Peyer's patch (tissue), 4 donors: ENCODE data around the gene MYBPC3. TPM values are rescaled to one million over a fixed set of nuclear protein-coding genes. Genes with fewer than 3 reads are reported as not detected.
A peak's percentile ranks its signal among the peaks of the same experiment; 100 is the strongest.

ENCODE experiments used
- DNase-seq, 3 donors: peaks; one replicate each; pipeline ENCODE4 v3.0.0-alpha.2; 2017 to 2019
- H3K27ac ChIP-seq, 4 donors: fragments of 200-600 bp; sonication (generic); one replicate each; pipeline ENCODE4 v1.5.1; 2016 to 2019
- H3K27me3 ChIP-seq, 2 donors: fragments of 200-600 bp; sonication (generic); one replicate each; pipeline ENCODE4 v1.5.1; 2019
- H3K36me3 ChIP-seq, 3 donors: fragments of 200-600 bp; sonication (generic); one replicate each; pipeline ENCODE4 v1.5.1; 2016 to 2019
- H3K4me1 ChIP-seq, 4 donors: fragments of 200-600 bp; sonication (generic); one replicate each; pipeline ENCODE4 v1.5.1; 2016 to 2019
- H3K4me3 ChIP-seq, 4 donors: fragments of 200-600 bp; sonication (generic); 1 replicate in 3 of 4; 2 replicates in 1 of 4; pipeline ENCODE4 v1.5.1; 2016 to 2019; ENCODE audit warnings: mild to moderate bottlenecking in 1 of 4
- H3K9me3 ChIP-seq, 4 donors: fragments of 200-600 bp; sonication (generic); one replicate each; pipeline ENCODE4 v1.5.1; 2016 to 2019; ENCODE audit warnings: mild to moderate bottlenecking in 1 of 4
- POLR2A ChIP-seq, 2 donors: fragments of 450-650 bp; IDR thresholded peaks; one replicate each; pipeline ENCODE4 v1.5.1; 2017; ENCODE audit warnings: antibody characterized with exemption in 2 of 2, mild to moderate bottlenecking in 2 of 2, moderate library complexity in 2 of 2
- total RNA-seq, 4 donors: library from RNA; depleted of rRNA; stranded (reverse); fragments of >200 nt; gene quantifications; one replicate each; pipeline ENCODE4 v1.1.0, GENCODE V29; 2016
- TF ChIP-seq, protein P1 (sequence below), 6 experiments: fragments of 450-650 bp in 4 of 6; fragments of 200-600 bp in 2 of 6; sonication (generic) in 1 of 6; IDR thresholded peaks; one replicate each; pipeline ENCODE4 v1.5.1; 2017 to 2019; ENCODE audit warnings: antibody characterized with exemption in 6 of 6, mild to moderate bottlenecking in 3 of 6, moderate library complexity in 1 of 6

MYBPC3 gene
- total RNA-seq, 4 donors from 2014 or later, result not detected

DNA sequence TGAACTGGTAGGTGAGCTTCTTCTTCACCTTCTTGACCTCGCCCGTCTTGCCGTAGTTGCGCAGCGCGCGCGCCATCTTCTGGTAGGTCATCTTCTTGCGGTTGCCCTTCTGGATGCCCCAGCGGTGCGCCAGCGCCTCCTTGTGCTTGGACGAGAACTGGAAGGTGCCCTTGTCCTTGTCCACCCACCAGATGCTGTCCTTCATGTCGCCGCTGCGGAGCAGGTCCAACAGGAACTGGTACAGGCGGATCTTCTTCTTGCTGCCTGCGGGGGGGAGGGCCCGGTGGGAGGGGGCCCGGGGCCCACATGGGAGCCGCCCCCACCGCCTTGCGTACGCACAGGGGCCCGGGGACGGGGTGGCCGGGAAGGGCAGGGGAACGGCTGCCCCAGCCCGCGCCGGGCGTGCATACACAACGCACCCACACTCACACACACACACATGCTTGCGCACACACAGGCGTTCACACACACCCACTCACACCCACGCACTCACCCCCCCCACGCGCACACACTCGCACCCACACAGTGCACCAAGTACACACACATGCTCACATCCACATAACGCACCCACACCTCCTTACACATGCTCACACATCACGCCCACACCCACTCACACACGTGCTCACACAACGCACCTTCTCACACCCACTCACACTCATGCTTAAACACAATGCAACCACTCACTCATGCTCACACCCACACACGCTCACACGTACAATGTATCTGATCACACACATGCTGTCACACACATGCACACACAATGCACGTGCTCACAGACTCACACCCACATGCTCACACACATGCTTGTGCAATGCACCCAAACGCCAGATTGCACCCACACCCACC lies 3.0 kb upstream of the MYBPC3 start:
- peak overlapping the region in 3 of 4 donors; percentile 30 to 64 (median 58) for H3K4me3 ChIP-seq
- H3K9me3 ChIP-seq, result no peaks in the 10 kb centered on the region

GRCh38 chr11:47354913-47355282 lies 2.4 kb upstream of the MYBPC3 start:
- TF ChIP-seq, protein P1, sequence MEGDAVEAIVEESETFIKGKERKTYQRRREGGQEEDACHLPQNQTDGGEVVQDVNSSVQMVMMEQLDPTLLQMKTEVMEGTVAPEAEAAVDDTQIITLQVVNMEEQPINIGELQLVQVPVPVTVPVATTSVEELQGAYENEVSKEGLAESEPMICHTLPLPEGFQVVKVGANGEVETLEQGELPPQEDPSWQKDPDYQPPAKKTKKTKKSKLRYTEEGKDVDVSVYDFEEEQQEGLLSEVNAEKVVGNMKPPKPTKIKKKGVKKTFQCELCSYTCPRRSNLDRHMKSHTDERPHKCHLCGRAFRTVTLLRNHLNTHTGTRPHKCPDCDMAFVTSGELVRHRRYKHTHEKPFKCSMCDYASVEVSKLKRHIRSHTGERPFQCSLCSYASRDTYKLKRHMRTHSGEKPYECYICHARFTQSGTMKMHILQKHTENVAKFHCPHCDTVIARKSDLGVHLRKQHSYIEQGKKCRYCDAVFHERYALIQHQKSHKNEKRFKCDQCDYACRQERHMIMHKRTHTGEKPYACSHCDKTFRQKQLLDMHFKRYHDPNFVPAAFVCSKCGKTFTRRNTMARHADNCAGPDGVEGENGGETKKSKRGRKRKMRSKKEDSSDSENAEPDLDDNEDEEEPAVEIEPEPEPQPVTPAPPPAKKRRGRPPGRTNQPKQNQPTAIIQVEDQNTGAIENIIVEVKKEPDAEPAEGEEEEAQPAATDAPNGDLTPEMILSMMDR (IDR thresholded peaks at IDR 0.05), result no peak
- TF ChIP-seq POLR2A (IDR thresholded peaks at IDR 0.05), result no peak
- peaks cover 0 to 3% (median 0%) of the 10 kb centered on the region in 4 donors for H3K4me1 ChIP-seq
- no peaks in the 10 kb centered on the region for H3K36me3 ChIP-seq
- peak overlapping the region in 3 of 4 donors; percentile 40 to 58 (median 52) for H3K27ac ChIP-seq
- no peaks in the 10 kb centered on the region for H3K9me3 ChIP-seq
- H3K4me3 ChIP-seq, result peak overlapping the region in 3 of 4 donors; percentile 30 to 64 (median 58)
- no peaks in the 10 kb centered on the region for H3K27me3 ChIP-seq
- DNase-seq, result peak in 1 of 3 donors; percentile 40

More for the DNA sequence above, 3.0 kb upstream of the MYBPC3 start:
- H3K27ac ChIP-seq, result peak overlapping the region in 3 of 4 donors; percentile 40 to 58 (median 52)
- TF ChIP-seq, protein P1 (IDR thresholded peaks at IDR 0.05), result peak in 5 of 6 experiments; percentile 40 to 99 (median 99)
- no peak for TF ChIP-seq POLR2A (IDR thresholded peaks at IDR 0.05)
- peaks cover 0 to 3% (median 0%) of the 10 kb centered on the region in 4 donors for H3K4me1 ChIP-seq
- H3K27me3 ChIP-seq, result no peaks in the 10 kb centered on the region
- no peaks in the 10 kb centered on the region for H3K36me3 ChIP-seq
- peak; percentile 46 to 99 (median 95) for DNase-seq

GRCh38 chr11:47353978-47354774 lies 1.7 kb upstream of the MYBPC3 start:
- Histone ChIP-seq H3K4me3 (no peak overlapping the region), H3K27me3 (no peaks in the 10 kb centered on the region)

GRCh38 chr11:47351156-47352126 lies 1.1 kb downstream of the MYBPC3 start:
- Histone ChIP-seq H3K4me1 (peaks cover 0 to 3% (median 0%) of the 10 kb centered on the region in 4 donors), H3K4me3 (no peak overlapping the region), H3K27me3 (no peaks in the 10 kb centered on the region), H3K36me3 (no peaks in the 10 kb centered on the region), H3K9me3 (no peaks in the 10 kb centered on the region), H3K27ac (no peak overlapping the region)
- DNase-seq, result no peak
- TF ChIP-seq, protein P1 (IDR thresholded peaks at IDR 0.05), result no peak
- no peak for TF ChIP-seq POLR2A (IDR thresholded peaks at IDR 0.05)

More at GRCh38 chr11:47353978-47354774, 1.7 kb upstream of the MYBPC3 start:
- Histone ChIP-seq H3K36me3 (no peaks in the 10 kb centered on the region), H3K27ac (no peak overlapping the region), H3K9me3 (no peaks in the 10 kb centered on the region), H3K4me1 (peaks cover 0 to 3% (median 0%) of the 10 kb centered on the region in 4 donors)
- no peak for DNase-seq
- TF ChIP-seq, protein P1 (IDR thresholded peaks at IDR 0.05), result no peak
- no peak for TF ChIP-seq POLR2A (IDR thresholded peaks at IDR 0.05)

DNA sequence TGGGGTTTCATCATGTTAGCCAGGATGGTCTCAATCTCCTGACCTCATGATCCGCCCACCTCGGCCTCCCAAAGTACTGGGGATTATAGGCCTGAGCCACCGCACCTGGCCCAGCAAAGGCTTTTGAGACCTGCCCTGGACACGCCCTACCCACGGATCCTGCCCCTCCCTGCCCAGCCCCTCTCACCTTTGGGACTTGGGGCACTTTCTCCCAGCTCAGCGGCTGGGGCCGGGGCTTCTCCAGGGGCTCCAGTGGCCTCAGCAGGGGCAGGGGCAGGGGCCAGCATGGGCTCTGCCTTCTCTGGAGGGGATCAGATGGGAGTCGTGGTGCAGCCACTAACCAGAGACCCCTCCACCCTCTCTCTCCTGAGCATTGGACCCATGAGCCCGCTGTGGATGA lies 2.2 kb downstream of the MYBPC3 start:
- Histone ChIP-seq H3K27me3 (no peaks in the 10 kb centered on the region), H3K4me1 (peaks cover 0 to 3% (median 0%) of the 10 kb centered on the region in 4 donors), H3K27ac (no peak overlapping the region)

More for the DNA sequence above, 2.2 kb downstream of the MYBPC3 start:
- TF ChIP-seq, protein P1 (IDR thresholded peaks at IDR 0.05), result no peak
- TF ChIP-seq POLR2A (IDR thresholded peaks at IDR 0.05), result no peak
- Histone ChIP-seq H3K9me3 (no peaks in the 10 kb centered on the region), H3K4me3 (no peak overlapping the region), H3K36me3 (no peaks in the 10 kb centered on the region)
- DNase-seq, result no peak
